ENCODE data around the gene SUCLG2. TPM values are rescaled to one million over a fixed set of nuclear protein-coding genes. Genes with fewer than 3 reads are reported as not detected.

The SUCLG2 gene
- total and polyA plus RNA-seq, 4 donors: 34.3 to 68.4 (median 44.3) TPM

DNA sequence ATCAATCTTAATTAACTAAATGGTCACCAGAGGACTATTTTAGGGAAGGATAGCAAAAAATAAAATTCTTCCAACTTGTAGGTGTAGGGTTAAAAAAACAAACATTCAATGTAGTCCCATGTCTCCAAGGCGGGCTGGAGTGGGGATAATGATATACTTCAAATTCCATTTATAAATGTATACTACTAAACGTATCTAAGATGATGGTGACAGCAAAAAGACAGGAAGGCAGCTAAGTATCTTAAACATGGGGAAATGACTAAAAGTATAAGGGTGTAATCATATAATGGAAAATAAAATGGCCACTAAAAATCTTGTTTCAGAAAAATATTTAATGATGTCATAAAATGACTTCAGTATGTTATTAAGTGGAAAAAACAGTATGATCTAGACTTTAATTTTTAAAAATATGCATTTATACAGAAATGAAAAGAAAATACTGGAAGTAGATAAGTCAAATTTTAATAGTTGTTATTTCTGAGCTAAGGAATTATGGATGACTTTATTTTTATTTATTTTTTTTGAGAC is 181.7 kb downstream of the SUCLG2 start:
- H3K4me1 ChIP-seq (ENCODE audit: control insufficient read depth in 5 of 5, insufficient read depth in 5 of 5, low read length in 5 of 5): no peaks in the 10 kb centered on the region
- 94 to 98% methylated on average over 2 of the region's 2 CpGs for WGBS, 2 donors

DNA sequence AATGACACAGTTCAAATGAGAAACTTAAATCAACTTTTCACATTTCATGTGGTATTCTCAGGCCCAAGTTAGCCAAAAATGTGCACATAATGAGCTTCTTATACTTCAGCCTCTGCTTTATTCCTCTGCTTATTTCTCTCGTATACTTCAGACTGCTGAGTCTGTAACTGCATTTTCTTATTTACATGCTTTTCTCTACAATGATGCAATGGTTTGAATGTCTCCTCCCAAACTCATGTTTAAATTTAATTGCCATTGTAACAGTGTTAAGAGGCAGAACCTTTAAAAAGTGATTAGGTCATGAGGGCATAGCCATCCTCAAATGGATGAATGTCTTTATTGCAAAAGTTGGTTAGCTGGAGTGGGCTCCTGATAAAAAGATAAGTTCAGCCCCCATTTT is 184.2 kb downstream of the SUCLG2 start:
- DNase-seq: no peak
- Histone ChIP-seq H3K4me3 (no peak overlapping the region), H3K27me3 (ENCODE audit: control insufficient read depth in 3 of 3, insufficient read depth in 3 of 3, low read length in 2 of 3) (no peaks in the 10 kb centered on the region), H3K4me1 (ENCODE audit: control insufficient read depth in 5 of 5, insufficient read depth in 5 of 5, low read length in 5 of 5) (no peaks in the 10 kb centered on the region), H3K36me3 (ENCODE audit: control insufficient read depth in 4 of 4, insufficient read depth in 4 of 4, low read length in 4 of 4) (peaks cover 0 to 8% (median 0%) of the 10 kb centered on the region in 4 donors), H3K9ac (ENCODE audit: insufficient read depth in 1 of 2, low read length in 2 of 2) (no peak overlapping the region), H3K9me3 (ENCODE audit: control insufficient read depth in 4 of 4, insufficient read depth in 3 of 4, low read length in 3 of 4) (no peaks in the 10 kb centered on the region), H3K27ac (ENCODE audit: low read depth in 1 of 2, low read length in 1 of 2) (no peak overlapping the region)
- no peak for ATAC-seq (ENCODE audit: insufficient read depth, low FRiP score)
- WGBS, 2 donors: 97% methylated on average over 1 of the region's 1 CpG
- TF ChIP-seq, protein P1, sequence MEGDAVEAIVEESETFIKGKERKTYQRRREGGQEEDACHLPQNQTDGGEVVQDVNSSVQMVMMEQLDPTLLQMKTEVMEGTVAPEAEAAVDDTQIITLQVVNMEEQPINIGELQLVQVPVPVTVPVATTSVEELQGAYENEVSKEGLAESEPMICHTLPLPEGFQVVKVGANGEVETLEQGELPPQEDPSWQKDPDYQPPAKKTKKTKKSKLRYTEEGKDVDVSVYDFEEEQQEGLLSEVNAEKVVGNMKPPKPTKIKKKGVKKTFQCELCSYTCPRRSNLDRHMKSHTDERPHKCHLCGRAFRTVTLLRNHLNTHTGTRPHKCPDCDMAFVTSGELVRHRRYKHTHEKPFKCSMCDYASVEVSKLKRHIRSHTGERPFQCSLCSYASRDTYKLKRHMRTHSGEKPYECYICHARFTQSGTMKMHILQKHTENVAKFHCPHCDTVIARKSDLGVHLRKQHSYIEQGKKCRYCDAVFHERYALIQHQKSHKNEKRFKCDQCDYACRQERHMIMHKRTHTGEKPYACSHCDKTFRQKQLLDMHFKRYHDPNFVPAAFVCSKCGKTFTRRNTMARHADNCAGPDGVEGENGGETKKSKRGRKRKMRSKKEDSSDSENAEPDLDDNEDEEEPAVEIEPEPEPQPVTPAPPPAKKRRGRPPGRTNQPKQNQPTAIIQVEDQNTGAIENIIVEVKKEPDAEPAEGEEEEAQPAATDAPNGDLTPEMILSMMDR (IDR thresholded peaks at IDR 0.05; ENCODE audit: control extremely low read depth, extremely low read depth): no peak

More for the DNA sequence above, 181.7 kb downstream of the SUCLG2 start:
- DNase-seq (no peak), ATAC-seq (ENCODE audit: insufficient read depth, low FRiP score) (no peak)
- H3K4me3 ChIP-seq: no peak overlapping the region
- no peak overlapping the region for H3K27ac ChIP-seq (ENCODE audit: low read depth in 1 of 2, low read length in 1 of 2)
- H3K36me3 ChIP-seq (ENCODE audit: control insufficient read depth in 4 of 4, insufficient read depth in 4 of 4, low read length in 4 of 4): peaks cover 0 to 8% (median under 1%) of the 10 kb centered on the region in 4 donors
- H3K27me3 ChIP-seq (ENCODE audit: control insufficient read depth in 3 of 3, insufficient read depth in 3 of 3, low read length in 2 of 3): no peaks in the 10 kb centered on the region
- TF ChIP-seq, protein P1 (IDR thresholded peaks at IDR 0.05; ENCODE audit: control extremely low read depth, extremely low read depth): no peak
- H3K9ac ChIP-seq (ENCODE audit: insufficient read depth in 1 of 2, low read length in 2 of 2): no peak overlapping the region
- no peaks in the 10 kb centered on the region for H3K9me3 ChIP-seq (ENCODE audit: control insufficient read depth in 4 of 4, insufficient read depth in 3 of 4, low read length in 3 of 4)

DNA sequence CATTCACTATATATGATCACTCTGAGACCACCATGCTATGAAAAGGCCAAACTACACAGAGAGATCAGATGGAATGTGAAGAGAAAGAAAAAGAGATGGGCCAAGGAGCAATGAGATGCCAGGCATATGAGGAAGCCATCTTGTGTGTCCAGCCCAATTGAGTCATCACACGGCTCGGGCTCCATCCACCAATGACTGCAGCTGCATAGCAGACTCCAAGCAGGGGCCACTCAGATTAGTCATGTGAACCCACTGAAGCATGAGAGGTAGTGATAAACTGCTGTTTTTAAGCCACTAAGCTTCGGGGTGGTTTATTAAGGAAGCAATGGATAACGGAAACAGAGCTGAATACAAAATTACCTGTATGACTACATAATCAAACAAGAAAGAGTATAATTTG is 185.9 kb downstream of the SUCLG2 start:
- peaks cover 0 to 4% (median 0%) of the 10 kb centered on the region in 4 donors for H3K36me3 ChIP-seq (ENCODE audit: control insufficient read depth in 4 of 4, insufficient read depth in 4 of 4, low read length in 4 of 4)
- WGBS, 2 donors: 98 to 99% methylated on average over 4 of the region's 4 CpGs
- ATAC-seq (ENCODE audit: insufficient read depth, low FRiP score): no peak

More for the DNA sequence above, 185.9 kb downstream of the SUCLG2 start:
- no peak for DNase-seq
- no peaks in the 10 kb centered on the region for H3K9me3 ChIP-seq (ENCODE audit: control insufficient read depth in 4 of 4, insufficient read depth in 3 of 4, low read length in 3 of 4)
- H3K4me3 ChIP-seq: no peak overlapping the region
- TF ChIP-seq, protein P1 (IDR thresholded peaks at IDR 0.05; ENCODE audit: control extremely low read depth, extremely low read depth): no peak
- no peak overlapping the region for H3K27ac ChIP-seq (ENCODE audit: low read depth in 1 of 2, low read length in 1 of 2)
- no peak overlapping the region for H3K9ac ChIP-seq (ENCODE audit: insufficient read depth in 1 of 2, low read length in 2 of 2)
- no peaks in the 10 kb centered on the region for H3K4me1 ChIP-seq (ENCODE audit: control insufficient read depth in 5 of 5, insufficient read depth in 5 of 5, low read length in 5 of 5)
- no peaks in the 10 kb centered on the region for H3K27me3 ChIP-seq (ENCODE audit: control insufficient read depth in 3 of 3, insufficient read depth in 3 of 3, low read length in 2 of 3)
